ENCODE data around the gene ST8SIA5. TPM values are rescaled to one million over a fixed set of nuclear protein-coding genes. Genes with fewer than 3 reads are reported as not detected.

Gene ST8SIA5
- total RNA-seq, 1 experiment from 2014 or later: 5.4 TPM

DNA sequence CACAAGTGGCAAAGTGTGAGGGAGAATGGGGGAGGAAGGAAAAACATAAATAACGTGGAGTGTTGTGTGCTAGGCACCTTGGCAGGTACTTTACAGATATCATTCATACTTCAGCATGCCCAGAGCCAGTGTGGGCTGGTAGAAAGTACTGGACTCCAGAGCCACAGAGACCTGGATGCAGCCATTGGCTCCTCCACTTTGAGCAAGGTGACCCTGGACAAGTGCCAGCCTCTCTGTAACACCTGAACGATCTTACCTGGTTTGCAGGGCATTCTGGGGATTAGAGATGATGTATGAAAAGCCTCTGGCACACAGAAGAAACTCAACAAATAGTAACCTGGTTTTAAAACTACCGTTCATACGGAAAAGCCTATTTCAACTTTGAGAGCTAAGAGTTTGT is 106.2 kb downstream of the ST8SIA5 start:
- Mint-ChIP-seq H3K27ac (no peak overlapping the region), H3K4me3 (no peak overlapping the region), H3K27me3 (ENCODE audit: low read depth) (no peaks in the 10 kb centered on the region), H3K4me1 (no peaks in the 10 kb centered on the region), H3K9me3 (no peaks in the 10 kb centered on the region), H3K36me3 (no peaks in the 10 kb centered on the region)
- ChIA-PET CTCF (no interaction called here), POLR2A (no interaction called here)
- TF ChIP-seq, protein P1, sequence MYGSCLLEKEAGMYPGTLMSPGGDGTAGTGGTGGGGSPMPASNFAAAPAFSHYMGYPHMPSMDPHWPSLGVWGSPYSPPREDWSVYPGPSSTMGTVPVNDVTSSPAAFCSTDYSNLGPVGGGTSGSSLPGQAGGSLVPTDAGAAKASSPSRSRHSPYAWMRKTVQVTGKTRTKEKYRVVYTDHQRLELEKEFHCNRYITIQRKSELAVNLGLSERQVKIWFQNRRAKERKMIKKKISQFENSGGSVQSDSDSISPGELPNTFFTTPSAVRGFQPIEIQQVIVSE (CRISPR knock-in tag; IDR thresholded peaks at IDR 0.05; ENCODE audit: borderline replicate concordance): no peak
- no peak for TF ChIP-seq FOXJ3 (CRISPR knock-in tag; IDR thresholded peaks at IDR 0.05; ENCODE audit: borderline replicate concordance)
- TF ChIP-seq, protein P2, sequence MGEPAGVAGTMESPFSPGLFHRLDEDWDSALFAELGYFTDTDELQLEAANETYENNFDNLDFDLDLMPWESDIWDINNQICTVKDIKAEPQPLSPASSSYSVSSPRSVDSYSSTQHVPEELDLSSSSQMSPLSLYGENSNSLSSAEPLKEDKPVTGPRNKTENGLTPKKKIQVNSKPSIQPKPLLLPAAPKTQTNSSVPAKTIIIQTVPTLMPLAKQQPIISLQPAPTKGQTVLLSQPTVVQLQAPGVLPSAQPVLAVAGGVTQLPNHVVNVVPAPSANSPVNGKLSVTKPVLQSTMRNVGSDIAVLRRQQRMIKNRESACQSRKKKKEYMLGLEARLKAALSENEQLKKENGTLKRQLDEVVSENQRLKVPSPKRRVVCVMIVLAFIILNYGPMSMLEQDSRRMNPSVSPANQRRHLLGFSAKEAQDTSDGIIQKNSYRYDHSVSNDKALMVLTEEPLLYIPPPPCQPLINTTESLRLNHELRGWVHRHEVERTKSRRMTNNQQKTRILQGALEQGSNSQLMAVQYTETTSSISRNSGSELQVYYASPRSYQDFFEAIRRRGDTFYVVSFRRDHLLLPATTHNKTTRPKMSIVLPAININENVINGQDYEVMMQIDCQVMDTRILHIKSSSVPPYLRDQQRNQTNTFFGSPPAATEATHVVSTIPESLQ (CRISPR knock-in tag; IDR thresholded peaks at IDR 0.05): no peak
- TF ChIP-seq, protein P3, sequence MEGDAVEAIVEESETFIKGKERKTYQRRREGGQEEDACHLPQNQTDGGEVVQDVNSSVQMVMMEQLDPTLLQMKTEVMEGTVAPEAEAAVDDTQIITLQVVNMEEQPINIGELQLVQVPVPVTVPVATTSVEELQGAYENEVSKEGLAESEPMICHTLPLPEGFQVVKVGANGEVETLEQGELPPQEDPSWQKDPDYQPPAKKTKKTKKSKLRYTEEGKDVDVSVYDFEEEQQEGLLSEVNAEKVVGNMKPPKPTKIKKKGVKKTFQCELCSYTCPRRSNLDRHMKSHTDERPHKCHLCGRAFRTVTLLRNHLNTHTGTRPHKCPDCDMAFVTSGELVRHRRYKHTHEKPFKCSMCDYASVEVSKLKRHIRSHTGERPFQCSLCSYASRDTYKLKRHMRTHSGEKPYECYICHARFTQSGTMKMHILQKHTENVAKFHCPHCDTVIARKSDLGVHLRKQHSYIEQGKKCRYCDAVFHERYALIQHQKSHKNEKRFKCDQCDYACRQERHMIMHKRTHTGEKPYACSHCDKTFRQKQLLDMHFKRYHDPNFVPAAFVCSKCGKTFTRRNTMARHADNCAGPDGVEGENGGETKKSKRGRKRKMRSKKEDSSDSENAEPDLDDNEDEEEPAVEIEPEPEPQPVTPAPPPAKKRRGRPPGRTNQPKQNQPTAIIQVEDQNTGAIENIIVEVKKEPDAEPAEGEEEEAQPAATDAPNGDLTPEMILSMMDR (IDR thresholded peaks at IDR 0.05): no peak
- TF ChIP-seq, protein P4, sequence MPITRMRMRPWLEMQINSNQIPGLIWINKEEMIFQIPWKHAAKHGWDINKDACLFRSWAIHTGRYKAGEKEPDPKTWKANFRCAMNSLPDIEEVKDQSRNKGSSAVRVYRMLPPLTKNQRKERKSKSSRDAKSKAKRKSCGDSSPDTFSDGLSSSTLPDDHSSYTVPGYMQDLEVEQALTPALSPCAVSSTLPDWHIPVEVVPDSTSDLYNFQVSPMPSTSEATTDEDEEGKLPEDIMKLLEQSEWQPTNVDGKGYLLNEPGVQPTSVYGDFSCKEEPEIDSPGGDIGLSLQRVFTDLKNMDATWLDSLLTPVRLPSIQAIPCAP (CRISPR knock-in tag; IDR thresholded peaks at IDR 0.05): no peak
- TF ChIP-seq, protein P5, sequence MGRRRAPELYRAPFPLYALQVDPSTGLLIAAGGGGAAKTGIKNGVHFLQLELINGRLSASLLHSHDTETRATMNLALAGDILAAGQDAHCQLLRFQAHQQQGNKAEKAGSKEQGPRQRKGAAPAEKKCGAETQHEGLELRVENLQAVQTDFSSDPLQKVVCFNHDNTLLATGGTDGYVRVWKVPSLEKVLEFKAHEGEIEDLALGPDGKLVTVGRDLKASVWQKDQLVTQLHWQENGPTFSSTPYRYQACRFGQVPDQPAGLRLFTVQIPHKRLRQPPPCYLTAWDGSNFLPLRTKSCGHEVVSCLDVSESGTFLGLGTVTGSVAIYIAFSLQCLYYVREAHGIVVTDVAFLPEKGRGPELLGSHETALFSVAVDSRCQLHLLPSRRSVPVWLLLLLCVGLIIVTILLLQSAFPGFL (CRISPR knock-in tag; IDR thresholded peaks at IDR 0.05; ENCODE audit: borderline replicate concordance): no peak
- TF ChIP-seq ZNF396 (CRISPR knock-in tag; IDR thresholded peaks at IDR 0.05; ENCODE audit: borderline replicate concordance): no peak
- TF ChIP-seq, protein P6, sequence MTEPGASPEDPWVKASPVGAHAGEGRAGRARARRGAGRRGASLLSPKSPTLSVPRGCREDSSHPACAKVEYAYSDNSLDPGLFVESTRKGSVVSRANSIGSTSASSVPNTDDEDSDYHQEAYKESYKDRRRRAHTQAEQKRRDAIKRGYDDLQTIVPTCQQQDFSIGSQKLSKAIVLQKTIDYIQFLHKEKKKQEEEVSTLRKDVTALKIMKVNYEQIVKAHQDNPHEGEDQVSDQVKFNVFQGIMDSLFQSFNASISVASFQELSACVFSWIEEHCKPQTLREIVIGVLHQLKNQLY (CRISPR knock-in tag; IDR thresholded peaks at IDR 0.05): no peak
- TF ChIP-seq, protein P7, sequence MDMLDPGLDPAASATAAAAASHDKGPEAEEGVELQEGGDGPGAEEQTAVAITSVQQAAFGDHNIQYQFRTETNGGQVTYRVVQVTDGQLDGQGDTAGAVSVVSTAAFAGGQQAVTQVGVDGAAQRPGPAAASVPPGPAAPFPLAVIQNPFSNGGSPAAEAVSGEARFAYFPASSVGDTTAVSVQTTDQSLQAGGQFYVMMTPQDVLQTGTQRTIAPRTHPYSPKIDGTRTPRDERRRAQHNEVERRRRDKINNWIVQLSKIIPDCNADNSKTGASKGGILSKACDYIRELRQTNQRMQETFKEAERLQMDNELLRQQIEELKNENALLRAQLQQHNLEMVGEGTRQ (CRISPR knock-in tag; IDR thresholded peaks at IDR 0.05): no peak
- no peak for TF ChIP-seq ZNF317 (CRISPR knock-in tag; IDR thresholded peaks at IDR 0.05; ENCODE audit: borderline replicate concordance, low read depth)
- TF ChIP-seq CBFB (CRISPR knock-in tag; IDR thresholded peaks at IDR 0.05; ENCODE audit: low read depth): no peak
- TF ChIP-seq, protein P8, sequence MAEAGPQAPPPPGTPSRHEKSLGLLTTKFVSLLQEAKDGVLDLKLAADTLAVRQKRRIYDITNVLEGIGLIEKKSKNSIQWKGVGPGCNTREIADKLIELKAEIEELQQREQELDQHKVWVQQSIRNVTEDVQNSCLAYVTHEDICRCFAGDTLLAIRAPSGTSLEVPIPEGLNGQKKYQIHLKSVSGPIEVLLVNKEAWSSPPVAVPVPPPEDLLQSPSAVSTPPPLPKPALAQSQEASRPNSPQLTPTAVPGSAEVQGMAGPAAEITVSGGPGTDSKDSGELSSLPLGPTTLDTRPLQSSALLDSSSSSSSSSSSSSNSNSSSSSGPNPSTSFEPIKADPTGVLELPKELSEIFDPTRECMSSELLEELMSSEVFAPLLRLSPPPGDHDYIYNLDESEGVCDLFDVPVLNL (CRISPR knock-in tag; IDR thresholded peaks at IDR 0.05; ENCODE audit: borderline replicate concordance, low read depth): no peak
- ATAC-seq (no peak), DNase-seq (ENCODE audit: low spot score) (no peak)

DNA sequence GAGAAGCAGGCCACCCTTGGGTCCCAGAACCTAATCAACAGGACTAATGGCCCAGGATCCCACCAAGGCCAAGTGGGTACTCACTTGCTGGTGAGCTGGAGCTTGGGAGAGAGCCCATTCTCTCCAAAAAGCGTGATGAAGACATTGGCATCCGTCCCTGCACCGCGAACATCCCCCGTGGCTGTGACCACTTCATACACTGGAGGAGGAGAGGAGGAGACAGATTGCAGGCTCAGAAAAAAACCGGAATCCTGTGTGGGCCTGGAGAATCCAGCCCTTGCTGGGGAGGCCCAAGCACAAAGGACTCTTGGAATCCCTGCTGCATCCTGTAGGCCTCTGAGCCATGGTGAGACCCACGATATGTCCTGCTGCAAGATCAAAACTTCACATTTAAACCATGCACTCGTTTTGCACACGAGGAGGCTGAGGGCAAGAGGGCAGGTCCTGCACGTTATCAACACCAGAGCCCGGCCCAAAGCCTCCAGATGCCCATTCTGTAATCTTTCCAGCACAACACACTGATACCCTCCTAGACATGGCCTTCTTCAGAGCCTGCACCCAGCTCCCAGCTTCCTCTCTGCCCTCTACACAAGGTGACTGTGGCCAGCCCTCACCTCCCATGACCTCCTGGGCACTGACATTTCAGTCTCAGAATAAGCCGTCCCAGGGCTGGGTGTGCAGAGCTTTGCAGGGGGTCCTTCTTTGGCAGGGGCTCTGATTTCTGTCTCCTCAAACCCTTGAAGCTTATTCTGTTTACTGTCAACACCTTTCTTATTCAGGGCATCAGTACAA is 107.6 kb downstream of the ST8SIA5 start:
- Mint-ChIP-seq H3K27ac (no peak overlapping the region), H3K9me3 (no peaks in the 10 kb centered on the region), H3K4me1 (no peaks in the 10 kb centered on the region), H3K36me3 (no peaks in the 10 kb centered on the region), H3K27me3 (ENCODE audit: low read depth) (no peaks in the 10 kb centered on the region), H3K4me3 (no peak overlapping the region)
- POLR2A ChIA-PET: no interaction called here
- CTCF ChIA-PET: interaction anchor here (1.3 to 2.7 kb wide), 2 partner anchors 8 to 93 kb away, joined by 3 to 27 read pairs; partner anchors contain the start of gene LOXHD1
- DNase-seq (ENCODE audit: low spot score) (no peak), ATAC-seq (no peak)
- TF ChIP-seq, protein P8 (CRISPR knock-in tag; IDR thresholded peaks at IDR 0.05; ENCODE audit: borderline replicate concordance, low read depth): no peak
- no peak for TF ChIP-seq ZBTB21 (CRISPR knock-in tag; IDR thresholded peaks at IDR 0.05; ENCODE audit: borderline replicate concordance)
- no peak for TF ChIP-seq TP53 (CRISPR knock-in tag; IDR thresholded peaks at IDR 0.05)
- TF ChIP-seq ELF4 (CRISPR knock-in tag; IDR thresholded peaks at IDR 0.05; ENCODE audit: low read depth): no peak
- TF ChIP-seq RORB (CRISPR knock-in tag; IDR thresholded peaks at IDR 0.05): no peak
- TF ChIP-seq GABPB1 (CRISPR knock-in tag; IDR thresholded peaks at IDR 0.05): no peak
- TF ChIP-seq, protein P9, sequence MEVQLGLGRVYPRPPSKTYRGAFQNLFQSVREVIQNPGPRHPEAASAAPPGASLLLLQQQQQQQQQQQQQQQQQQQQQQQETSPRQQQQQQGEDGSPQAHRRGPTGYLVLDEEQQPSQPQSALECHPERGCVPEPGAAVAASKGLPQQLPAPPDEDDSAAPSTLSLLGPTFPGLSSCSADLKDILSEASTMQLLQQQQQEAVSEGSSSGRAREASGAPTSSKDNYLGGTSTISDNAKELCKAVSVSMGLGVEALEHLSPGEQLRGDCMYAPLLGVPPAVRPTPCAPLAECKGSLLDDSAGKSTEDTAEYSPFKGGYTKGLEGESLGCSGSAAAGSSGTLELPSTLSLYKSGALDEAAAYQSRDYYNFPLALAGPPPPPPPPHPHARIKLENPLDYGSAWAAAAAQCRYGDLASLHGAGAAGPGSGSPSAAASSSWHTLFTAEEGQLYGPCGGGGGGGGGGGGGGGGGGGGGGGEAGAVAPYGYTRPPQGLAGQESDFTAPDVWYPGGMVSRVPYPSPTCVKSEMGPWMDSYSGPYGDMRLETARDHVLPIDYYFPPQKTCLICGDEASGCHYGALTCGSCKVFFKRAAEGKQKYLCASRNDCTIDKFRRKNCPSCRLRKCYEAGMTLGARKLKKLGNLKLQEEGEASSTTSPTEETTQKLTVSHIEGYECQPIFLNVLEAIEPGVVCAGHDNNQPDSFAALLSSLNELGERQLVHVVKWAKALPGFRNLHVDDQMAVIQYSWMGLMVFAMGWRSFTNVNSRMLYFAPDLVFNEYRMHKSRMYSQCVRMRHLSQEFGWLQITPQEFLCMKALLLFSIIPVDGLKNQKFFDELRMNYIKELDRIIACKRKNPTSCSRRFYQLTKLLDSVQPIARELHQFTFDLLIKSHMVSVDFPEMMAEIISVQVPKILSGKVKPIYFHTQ (CRISPR knock-in tag; IDR thresholded peaks at IDR 0.05): no peak
